Stomach smooth muscle (tissue), 2 donors: ENCODE measurements around the gene ZFHX3.

Experiments
- H3K27ac ChIP-seq: one replicate; pipeline ENCODE4 v1.7.0; 2013; ENCODE audit warnings: mild to moderate bottlenecking, low read length, inconsistent platforms
- H3K27me3 ChIP-seq, 2 donors: one replicate each; pipeline ENCODE4 v1.7.0; 2013; ENCODE audit warnings: low read length in 2 of 2; ENCODE audit not compliant: insufficient read depth in 2 of 2, control insufficient read depth in 1 of 2
- H3K36me3 ChIP-seq, 2 donors: one replicate each; pipeline ENCODE4 v1.7.0; 2013; ENCODE audit warnings: low read length in 2 of 2; ENCODE audit not compliant: control insufficient read depth in 2 of 2, insufficient read depth in 2 of 2
- H3K4me1 ChIP-seq: one replicate; pipeline ENCODE4 v1.7.0; 2013; ENCODE audit warnings: low read length; ENCODE audit not compliant: control insufficient read depth, insufficient read depth
- H3K4me3 ChIP-seq, 2 donors: one replicate each; pipeline ENCODE4 v1.7.0; 2013; ENCODE audit warnings: low read length in 2 of 2
- H3K9ac ChIP-seq, 2 donors: one replicate each; pipeline ENCODE4 v1.7.0; 2013; ENCODE audit warnings: low read length in 2 of 2, mild to moderate bottlenecking in 1 of 2
- H3K9me3 ChIP-seq, 2 donors: one replicate each; pipeline ENCODE4 v1.7.0; 2013; ENCODE audit warnings: low read length in 2 of 2; ENCODE audit not compliant: control insufficient read depth in 2 of 2
- donor health status: healthy.
- donor health status: Pancreatic carcinoma.

Gene ZFHX3

DNA sequence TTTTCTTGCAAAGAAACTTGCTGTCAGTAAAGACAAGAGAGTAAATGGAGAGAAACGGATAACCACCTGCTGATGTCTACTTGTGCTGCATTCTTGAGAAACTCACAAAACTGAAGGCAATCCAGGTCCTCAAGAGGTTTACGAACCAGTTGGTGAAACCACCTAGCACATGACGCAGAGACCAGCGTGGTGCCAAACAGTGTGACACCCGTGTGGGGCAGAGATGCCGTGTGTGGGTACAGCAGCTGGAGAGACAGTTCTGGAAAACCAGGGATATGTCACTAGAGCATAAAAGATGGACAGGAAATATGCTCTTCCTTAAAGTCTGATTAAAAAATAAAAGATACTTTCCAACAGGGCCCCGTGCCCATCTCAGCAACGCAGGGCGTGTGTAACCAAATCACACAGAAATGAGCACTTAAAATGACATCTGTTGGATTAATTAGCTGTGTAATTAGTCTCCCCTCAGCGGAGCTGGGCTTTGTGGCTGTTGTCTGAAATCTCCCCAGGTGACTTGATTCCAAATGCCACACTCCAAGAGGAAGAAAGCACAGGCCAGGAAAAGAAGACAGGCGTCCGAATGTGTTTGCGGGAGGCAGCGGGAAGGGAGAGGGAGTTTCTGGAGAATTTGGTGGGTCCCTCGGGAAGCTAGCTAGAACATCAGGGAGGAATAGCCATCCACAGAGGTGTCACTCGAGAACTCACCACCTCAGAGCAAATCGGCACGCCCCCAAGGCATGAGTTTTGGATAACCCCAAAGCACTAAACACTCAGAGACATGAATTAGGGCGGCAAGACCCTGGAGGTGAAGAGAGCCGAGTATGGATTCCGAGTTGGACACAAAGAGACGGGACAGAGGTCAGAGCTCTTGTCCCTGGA is 109.8 kb downstream of the ZFHX3 start:
- Histone ChIP-seq H3K4me1 (peaks cover 40% of the 10 kb centered on the region), H3K27ac (peak overlapping the region; percentile 55), H3K9ac (peak overlapping the region in 1 of 2 donors; percentile 51)

DNA sequence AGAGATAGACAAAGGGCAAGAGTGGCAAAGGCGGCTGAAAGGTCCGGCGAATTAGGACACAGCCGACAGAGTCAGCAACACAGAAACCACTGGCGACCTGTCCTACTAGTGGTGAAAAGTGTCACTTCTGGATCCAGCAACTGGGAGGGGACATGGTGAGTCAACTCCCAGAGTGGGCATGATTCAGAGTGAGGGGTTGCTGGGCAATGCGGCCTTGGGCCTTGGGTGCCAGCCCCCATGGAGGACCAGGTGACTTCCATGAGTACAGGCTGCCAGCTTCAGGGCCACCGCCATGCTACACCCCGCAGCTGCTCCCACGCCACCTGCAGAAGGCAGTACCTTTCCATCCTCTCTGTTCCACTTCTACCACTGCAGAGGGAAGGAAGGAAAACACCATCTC is 110.6 kb downstream of the ZFHX3 start:
- Histone ChIP-seq H3K27ac (no peak overlapping the region), H3K4me1 (peaks cover 43% of the 10 kb centered on the region), H3K9me3 (no peaks in the 10 kb centered on the region)

More for the DNA sequence above, 109.8 kb downstream of the ZFHX3 start:
- H3K4me3 ChIP-seq, result peak overlapping the region in 1 of 2 donors; percentile 63
- H3K9me3 ChIP-seq, result no peaks in the 10 kb centered on the region
- no peaks in the 10 kb centered on the region for H3K27me3 ChIP-seq
- H3K36me3 ChIP-seq, result peaks cover 0 to 2% of the 10 kb centered on the region in 2 donors

DNA sequence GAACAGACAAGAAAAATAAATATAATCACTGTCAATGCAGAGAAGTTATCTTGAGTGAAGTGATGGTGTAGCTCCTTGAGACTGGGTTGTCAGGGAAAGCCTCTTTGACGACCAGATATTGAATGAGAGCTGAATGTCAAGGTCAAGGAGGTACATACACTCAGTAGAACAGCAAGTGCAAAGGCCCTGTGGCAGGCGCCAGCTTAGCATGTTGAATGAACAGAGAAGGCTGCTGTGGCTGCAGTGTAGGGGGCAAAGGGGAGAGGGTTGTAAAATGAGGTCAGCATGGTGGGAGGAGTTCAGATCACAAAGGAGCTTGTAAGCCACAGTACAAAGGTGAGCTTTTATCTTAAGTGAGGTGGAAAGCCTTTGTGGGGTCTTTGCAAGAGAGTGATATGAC is 111.5 kb downstream of the ZFHX3 start:
- H3K27ac ChIP-seq, result no peak overlapping the region
- H3K9ac ChIP-seq, result no peak overlapping the region
- no peak overlapping the region for H3K4me3 ChIP-seq
- no peaks in the 10 kb centered on the region for H3K9me3 ChIP-seq
- peaks cover 46% of the 10 kb centered on the region for H3K4me1 ChIP-seq
- H3K36me3 ChIP-seq, result peaks cover 0 to 2% of the 10 kb centered on the region in 2 donors
- H3K27me3 ChIP-seq, result no peaks in the 10 kb centered on the region

More for the DNA sequence above, 110.6 kb downstream of the ZFHX3 start:
- no peak overlapping the region for H3K9ac ChIP-seq
- H3K27me3 ChIP-seq, result no peaks in the 10 kb centered on the region
- peaks cover 0 to 2% of the 10 kb centered on the region in 2 donors for H3K36me3 ChIP-seq
- no peak overlapping the region for H3K4me3 ChIP-seq

DNA sequence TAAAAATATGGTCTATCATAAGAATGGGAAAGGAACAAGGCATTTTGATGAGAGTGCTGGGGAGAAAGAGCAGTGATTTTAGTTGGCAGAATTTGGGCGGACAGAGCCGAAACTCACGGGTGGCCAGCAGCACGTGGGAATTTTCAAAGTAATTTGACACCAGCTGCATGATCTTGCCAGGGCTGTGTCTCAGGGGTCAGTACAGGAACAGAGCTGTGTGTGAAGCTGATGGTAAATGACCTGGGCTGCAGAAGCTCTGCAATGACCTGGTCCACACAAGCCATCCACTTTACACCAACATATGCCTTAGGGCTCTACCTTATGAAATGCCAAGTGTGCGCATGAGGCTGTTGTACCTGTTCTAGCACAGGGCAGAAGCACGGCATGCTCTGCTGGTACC is 112.0 kb downstream of the ZFHX3 start:
- H3K4me1 ChIP-seq, result peaks cover 51% of the 10 kb centered on the region
- H3K36me3 ChIP-seq, result peaks cover 0 to 2% of the 10 kb centered on the region in 2 donors
- no peak overlapping the region for H3K4me3 ChIP-seq
- H3K27me3 ChIP-seq, result no peaks in the 10 kb centered on the region
- no peak overlapping the region for H3K9ac ChIP-seq
- no peaks in the 10 kb centered on the region for H3K9me3 ChIP-seq
- no peak overlapping the region for H3K27ac ChIP-seq

DNA sequence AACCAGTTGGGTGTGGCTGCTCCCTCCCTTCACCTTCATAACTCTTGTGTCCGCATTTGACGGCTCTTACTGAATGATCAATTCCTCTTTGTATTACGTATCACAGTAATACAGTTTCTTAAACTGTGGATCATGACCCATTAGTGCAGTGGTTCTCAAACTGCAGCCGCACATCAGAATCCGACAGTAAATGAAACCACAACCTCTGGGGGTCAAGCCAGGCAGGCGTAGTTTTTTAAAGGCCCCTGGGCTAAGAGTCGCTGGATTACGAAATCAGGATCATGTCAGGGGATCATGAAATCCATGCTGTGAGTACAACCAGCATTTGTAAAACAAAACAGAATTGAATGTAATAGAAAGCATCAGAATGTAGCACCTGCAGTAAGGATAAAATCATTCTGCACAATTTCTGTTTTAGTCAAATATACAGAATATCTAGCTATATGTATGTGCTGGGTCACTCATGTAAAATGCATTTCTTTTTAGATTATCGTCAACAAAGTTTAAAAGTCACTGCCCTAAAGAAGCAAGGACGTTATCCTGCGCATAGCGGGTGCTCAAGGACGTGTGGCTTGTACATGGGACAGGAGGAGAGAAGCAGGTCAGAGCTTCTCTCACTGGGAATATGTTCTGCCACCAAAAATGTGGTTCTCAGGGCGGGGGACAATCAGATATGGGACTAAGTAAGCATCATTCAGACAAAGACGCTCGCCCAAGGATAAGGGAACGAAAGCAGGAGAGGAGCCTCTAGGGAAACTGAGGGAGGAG is 113.1 kb downstream of the ZFHX3 start:
- no peak overlapping the region for H3K4me3 ChIP-seq
- peaks cover 56% of the 10 kb centered on the region for H3K4me1 ChIP-seq
- H3K27me3 ChIP-seq, result no peaks in the 10 kb centered on the region
- H3K27ac ChIP-seq, result no peak overlapping the region
- H3K9me3 ChIP-seq, result no peaks in the 10 kb centered on the region
- no peak overlapping the region for H3K9ac ChIP-seq
- H3K36me3 ChIP-seq, result peaks cover 0 to 2% of the 10 kb centered on the region in 2 donors

DNA sequence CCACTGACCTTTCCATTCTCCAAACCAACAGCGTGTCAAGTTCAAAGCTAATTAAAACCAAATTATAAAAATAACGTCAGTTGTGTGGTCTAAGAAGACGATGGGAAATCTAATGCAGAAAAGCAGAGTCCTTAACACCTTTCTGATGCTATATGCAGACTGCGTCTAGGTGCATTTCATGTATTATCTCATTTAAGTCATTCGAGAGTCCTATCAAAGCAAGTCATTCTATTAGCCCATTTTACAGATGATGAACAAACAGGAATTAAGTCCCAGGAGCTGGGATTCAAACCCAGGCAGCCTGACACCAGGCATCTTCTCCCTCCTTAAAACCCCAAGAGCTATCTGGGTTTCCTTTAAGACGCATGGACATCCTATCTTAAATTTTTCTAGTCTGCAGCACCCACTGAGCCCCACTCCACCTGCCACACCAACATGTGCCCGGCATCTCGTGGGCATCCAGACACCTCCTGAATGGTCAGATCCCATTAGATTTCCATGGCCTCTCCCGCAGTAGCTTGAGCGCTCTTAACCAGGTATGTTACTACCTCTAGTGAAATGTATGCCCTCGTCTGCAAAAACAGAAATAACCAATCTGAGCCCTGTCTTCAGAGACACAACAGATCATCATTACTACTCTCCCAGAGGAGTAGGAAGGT is 115.1 kb downstream of the ZFHX3 start:
- H3K9ac ChIP-seq, result no peak overlapping the region
- no peaks in the 10 kb centered on the region for H3K9me3 ChIP-seq
- H3K27me3 ChIP-seq, result no peaks in the 10 kb centered on the region
- no peak overlapping the region for H3K4me3 ChIP-seq
- peaks cover 0 to 2% of the 10 kb centered on the region in 2 donors for H3K36me3 ChIP-seq
- peaks cover 39% of the 10 kb centered on the region for H3K4me1 ChIP-seq
- H3K27ac ChIP-seq, result peak overlapping the region; percentile 25

DNA sequence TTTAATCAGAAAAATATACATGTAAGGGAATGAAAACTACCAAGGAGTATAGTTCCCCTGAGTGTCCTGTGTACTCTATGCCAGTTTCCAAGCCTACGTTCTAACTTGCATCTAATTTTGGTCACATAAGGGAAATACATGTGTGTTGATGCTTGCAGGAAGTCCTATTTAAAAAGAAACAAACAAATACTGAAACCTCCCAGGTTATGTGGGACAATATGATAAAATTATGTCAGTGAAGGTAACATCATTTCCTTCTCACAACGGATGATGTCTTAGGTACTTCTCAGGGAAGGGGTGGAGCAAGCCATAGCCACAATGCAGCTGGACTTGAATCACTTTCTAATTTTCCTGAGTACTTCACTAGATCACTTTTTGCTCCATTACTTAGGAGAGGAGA is 115.9 kb downstream of the ZFHX3 start:
- H3K9ac ChIP-seq, result peak overlapping the region in 1 of 2 donors; percentile 16
- no peaks in the 10 kb centered on the region for H3K27me3 ChIP-seq
- H3K36me3 ChIP-seq, result peaks cover 0 to 2% of the 10 kb centered on the region in 2 donors
- H3K9me3 ChIP-seq, result no peaks in the 10 kb centered on the region
- H3K4me1 ChIP-seq, result peaks cover 40% of the 10 kb centered on the region
- H3K4me3 ChIP-seq, result no peak overlapping the region
- peak overlapping the region; percentile 25 for H3K27ac ChIP-seq

DNA sequence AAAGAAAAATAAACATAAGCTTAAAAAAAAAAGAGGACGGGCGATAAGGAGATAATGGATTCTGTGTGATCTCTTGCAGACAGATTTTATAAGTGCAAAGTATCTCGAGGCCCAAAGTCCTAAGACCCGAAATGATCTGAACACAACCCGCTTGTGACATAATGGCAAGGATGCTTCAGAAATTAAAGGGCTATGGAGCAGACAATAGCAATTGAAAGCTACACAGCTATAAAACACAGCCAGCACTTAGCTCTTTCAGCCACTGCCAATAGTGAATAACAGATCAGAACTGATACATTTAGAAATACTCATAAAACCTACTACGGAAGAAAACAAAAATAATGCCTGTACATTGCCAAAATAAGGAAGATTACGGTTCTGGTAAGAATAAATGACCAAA is 117.5 kb downstream of the ZFHX3 start:
- H3K27me3 ChIP-seq, result no peaks in the 10 kb centered on the region
- H3K27ac ChIP-seq, result no peak overlapping the region
- no peaks in the 10 kb centered on the region for H3K36me3 ChIP-seq
- no peak overlapping the region for H3K4me3 ChIP-seq
- no peaks in the 10 kb centered on the region for H3K9me3 ChIP-seq
- H3K9ac ChIP-seq, result no peak overlapping the region
- H3K4me1 ChIP-seq, result peaks cover 33% of the 10 kb centered on the region

DNA sequence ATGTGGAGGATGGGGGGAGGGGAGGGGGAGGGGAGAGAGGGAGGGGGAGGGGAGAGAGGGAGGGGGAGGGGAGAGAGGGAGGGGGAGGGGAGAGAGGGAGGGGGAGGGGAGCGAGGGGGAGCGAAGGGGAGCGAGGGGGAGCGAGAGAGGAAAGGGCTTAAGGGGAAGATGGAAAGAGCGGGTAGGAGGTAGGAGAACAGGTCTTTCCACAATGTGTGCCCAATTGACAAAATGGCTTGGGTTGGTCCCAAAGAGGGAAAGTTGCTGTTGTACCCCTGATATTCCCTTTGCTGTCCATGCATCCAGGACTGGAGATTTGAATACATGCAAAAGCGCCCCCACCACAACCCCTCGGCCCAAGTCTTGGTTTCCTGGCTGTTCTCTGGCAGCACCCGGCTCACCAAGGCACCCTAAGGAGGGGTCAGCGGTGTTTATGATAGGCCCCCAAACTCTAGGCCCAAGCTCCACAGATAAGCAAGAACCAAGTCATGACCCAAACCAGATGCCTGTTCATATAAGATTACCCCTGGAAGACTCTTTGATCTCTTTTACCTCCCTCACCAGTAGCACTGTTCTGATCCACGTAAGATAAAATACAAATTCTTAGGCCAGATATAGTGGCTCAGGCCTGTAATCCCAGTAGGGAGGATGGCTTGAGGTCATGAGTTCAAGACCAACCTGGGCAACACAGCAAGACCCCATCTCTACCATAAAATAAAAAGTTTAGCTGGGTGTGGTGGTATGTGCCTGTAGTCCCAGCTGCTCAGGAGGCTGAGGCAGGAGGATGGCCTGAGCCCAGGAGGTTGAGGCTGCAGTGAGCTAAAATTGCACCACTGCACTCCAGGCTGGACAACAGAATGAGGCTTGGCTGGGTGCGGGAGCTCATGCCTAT is 119.6 kb downstream of the ZFHX3 start:
- Histone ChIP-seq H3K4me3 (no peak overlapping the region), H3K27ac (no peak overlapping the region), H3K36me3 (no peaks in the 10 kb centered on the region), H3K27me3 (no peaks in the 10 kb centered on the region), H3K9me3 (no peaks in the 10 kb centered on the region), H3K9ac (no peak overlapping the region), H3K4me1 (peaks cover 27% of the 10 kb centered on the region)
